ENCODE measurements around the gene KCNMA1.

KCNMA1 gene

DNA sequence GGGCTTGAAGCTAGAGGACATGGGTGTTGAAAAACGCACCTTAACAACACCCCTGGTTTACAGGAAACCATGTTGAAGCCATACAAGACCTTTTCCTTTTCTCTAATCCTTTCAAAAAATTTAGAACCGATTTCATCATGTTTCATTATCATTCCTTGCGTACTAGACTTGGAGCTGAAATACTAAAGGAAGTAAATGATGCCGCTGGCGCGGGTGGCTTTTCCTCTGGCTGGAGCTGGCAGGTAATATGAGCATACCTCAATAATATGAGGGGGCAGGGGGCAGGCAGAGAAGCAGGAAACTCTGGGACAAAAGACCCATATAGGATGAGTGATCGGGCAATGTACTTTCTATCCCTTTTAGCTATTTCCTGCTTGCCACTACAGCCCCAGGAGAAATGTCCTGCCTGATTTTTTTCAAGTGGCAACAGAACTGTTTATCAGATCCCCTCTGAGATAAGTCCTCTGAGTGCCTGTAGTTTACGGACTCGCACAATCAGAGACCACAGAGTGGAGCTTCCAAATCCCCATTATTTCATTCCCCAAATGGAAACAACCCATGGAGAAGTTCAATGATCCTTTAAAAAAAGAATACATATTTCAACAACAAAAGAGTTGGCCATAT, 450.1 kb downstream of the KCNMA1 start:
- no peak for DNase-seq (ENCODE audit: low read depth, low spot score)

- no peak for DNase-seq (ENCODE audit: low read depth, low spot score)
These were observed 450.7 kb downstream of the KCNMA1 start for GRCh38 chr10:77186936-77187335.

GRCh38 chr10:77185696-77186095, 451.9 kb downstream of the KCNMA1 start:
- no peak for DNase-seq (ENCODE audit: low read depth, low spot score)

DNA sequence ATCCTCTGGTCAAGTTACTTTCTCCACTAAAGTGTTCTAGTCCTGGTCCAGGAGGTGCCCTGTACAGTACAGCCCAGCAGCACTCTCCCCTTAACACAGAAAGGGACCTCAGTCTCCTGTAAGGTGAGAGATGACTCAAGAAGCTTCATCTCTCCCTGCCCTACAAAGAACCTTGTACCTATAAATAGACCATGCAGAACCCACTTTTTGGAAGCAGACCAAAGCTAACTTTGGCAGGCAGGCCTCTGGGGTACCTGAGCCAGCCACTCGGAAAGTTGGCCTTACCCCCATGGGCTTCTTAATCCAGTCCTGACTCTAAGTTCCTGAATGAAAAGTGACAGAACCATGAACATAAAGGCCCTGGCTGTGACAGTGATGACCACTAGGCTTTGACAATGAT, 454.8 kb downstream of the KCNMA1 start:
- no peak for DNase-seq (ENCODE audit: low read depth, low spot score)

DNA sequence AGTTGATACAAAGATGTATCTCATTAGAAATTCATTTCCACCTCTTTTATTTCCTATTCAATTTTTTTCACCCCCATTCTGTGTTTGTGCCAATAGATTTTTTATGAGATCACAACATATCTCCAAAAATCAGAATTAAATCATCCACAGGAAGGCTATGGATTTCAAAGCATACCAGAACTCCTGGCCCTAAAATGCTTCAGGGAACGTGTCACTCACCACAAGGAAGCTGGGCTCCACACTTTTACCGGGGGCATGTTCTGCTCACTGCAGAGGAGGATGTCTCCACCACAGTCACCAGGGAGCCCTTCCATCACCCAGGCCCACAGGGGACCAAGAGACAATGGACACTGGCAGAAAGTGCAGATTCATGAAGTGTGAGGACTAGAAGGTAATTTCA, 456.8 kb downstream of the KCNMA1 start:
- no peak for DNase-seq (ENCODE audit: low read depth, low spot score)

DNA sequence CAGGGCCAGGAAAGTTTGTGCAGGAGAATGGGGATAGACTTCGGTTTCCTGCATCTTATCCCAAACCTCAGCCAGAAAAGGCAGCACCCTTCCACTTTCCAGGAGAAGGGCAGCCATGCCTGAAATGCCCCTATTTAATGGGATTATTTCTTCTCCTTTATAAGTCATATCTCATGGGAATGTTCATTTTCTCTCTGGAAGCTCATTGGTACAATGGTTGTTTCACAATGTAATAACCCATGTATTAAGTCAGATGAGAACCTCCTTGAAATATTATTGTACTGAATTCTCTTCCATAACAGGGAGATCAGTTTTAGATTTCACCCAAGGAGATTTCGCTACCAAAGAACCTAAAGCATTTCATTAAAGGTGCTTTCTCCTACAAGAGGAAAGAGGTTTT, 457.5 kb downstream of the KCNMA1 start:
- DNase-seq (ENCODE audit: low read depth, low spot score) = no peak

GRCh38 chr10:77179015-77179695, 458.5 kb downstream of the KCNMA1 start:
- no peak for DNase-seq (ENCODE audit: low read depth, low spot score)

- DNase-seq (ENCODE audit: low read depth, low spot score) = no peak
These were observed 460.0 kb downstream of the KCNMA1 start for GRCh38 chr10:77177589-77177988.

DNA sequence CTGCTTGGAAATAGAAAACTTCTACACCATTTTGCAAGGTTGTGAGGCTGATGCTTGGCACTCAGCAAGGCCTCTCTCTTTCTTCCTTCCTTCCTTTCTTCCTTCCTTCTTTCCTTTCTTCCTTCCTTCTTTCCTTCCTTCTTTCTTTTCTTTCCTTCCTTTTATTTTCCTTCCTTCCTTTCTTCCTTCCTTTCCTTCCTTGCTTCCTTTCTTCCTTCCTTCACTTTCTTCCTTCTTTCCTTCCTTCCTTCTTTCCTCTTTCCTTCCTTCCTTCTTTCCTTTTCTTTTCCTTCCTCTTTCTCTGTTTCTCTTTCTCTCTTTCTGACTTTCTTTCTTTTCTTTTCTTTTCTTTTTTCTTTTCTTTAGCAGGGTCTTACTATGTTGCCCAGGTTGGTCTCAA, 460.4 kb downstream of the KCNMA1 start:
- DNase-seq (ENCODE audit: low read depth, low spot score) = no peak

GRCh38 chr10:77176232-77176631, 461.4 kb downstream of the KCNMA1 start:
- no peak for DNase-seq (ENCODE audit: low read depth, low spot score)

DNA sequence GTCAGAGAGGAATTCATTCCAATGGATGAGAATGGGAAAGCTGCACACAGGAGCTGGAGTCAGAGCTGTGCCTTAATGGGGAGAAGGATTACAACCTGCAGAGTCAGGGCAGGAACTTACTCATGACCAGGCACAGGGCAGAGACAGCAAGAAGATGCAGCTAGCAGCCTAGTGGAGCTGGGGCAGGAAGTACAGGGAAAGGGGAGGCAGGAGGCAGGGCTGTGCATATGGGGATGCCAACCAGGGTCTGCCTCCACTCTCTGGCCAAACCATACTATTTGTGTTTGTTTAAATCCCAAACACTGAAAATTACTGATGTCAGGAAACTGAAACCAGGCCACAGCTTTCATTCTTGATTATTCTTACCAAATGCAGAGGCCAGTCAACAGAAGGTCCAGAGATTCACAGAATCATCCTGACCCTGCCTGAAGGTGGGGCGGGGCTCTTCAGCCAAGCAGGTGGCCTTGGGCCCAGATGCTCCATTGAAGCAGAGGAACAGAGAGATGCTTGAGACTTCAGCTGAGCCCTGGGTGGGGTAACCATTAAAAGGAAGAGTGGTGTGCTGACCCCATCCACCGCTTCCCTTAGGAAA, 461.9 kb downstream of the KCNMA1 start:
- no peak for DNase-seq (ENCODE audit: low read depth, low spot score)

- DNase-seq (ENCODE audit: low read depth, low spot score) = peak; percentile 86
These were observed 463.8 kb downstream of the KCNMA1 start for GRCh38 chr10:77173615-77174461.

DNA sequence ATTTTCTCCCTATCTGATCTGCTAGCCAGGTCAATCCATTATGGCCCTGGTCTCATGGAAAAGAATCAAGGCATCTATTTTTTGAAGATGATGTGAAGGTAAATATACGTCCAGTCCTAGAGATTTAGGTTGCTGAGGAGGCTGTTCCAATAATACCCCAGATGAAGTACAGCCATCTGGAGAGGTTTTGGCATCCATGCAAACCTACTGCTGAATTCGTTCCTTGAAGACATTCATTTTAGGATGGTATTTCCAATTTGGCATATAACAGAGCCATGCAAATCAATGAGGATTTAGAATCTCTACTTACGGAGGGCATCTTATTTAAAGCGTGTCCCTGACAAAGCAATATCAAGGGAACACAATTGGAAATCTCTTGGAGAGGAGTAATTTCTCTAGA, 465.5 kb downstream of the KCNMA1 start:
- no peak for DNase-seq (ENCODE audit: low read depth, low spot score)

DNA sequence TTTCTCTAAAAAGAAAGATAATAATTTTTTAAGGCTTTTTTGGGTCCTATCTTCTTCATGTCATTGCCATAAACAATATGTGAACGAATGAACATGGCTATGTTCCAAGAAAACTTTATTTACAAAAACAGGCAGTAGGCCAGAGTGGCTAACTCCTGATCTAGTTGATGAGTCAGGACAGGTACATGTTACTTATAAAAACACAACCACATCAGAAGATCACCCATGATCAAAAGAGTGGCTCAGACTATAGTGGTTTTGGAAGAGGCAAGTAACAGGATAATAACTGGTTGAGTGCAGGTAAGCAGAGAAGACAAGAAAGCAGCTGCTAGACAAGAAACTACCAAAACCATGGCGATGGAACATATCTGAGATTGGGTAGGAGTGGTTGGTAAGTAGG, 468.7 kb downstream of the KCNMA1 start:
- no peak for DNase-seq (ENCODE audit: low read depth, low spot score)

DNA sequence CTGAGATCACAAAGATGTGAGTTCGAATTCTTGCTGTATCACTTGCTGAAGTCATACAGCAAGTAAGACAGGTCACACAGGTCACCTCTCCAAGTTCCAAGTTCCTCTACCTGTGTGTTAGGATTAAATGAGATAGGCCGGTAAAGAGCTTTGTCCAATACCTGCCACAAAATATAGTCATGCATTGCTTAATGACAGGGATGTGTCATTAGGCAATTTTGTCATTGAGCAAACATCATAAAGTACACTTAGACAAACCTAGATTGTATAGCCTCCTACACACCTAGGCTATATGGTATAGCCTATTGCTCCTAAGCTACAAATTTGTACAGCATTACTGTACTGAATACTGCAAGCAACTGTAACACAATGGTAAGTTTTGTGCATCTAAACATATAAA, 469.4 kb downstream of the KCNMA1 start:
- no peak for DNase-seq (ENCODE audit: low read depth, low spot score)

DNA sequence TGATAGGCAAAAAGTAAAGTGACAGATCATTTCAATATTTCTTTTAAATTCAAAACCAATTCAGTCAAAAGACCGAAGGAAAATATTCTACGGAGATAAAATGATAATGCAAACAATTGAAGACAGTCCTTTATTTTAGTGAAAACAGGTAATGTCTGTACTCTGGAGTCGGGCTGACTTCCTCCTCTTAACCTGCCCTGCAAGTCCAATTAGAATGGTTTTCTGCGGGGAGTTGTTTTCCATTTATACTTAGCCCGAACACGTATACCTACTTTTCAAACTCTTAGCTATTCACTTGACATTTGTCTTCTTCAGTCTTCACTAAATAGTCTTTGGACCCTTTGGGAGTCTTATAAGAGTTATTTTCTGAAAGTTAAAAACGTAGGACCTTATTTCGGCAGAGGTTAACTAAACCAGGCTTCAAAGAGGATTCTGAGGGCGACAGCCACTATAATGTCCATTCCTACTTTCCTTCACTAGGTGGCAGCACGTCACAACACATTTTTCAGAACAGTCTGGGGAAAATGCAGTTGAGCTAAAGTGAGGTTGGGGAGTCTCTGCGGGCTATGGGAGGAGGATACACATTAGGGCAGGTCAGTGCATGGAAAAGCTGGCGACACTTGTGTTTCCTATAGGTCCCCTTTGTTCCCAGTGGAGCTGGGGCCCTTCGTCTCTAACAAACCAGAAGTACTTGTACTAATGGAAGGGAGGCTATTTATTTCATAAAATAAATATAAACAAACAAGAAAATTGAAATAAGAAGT, 472.0 kb downstream of the KCNMA1 start:
- peak; percentile 71 for DNase-seq (ENCODE audit: low read depth, low spot score)

DNA sequence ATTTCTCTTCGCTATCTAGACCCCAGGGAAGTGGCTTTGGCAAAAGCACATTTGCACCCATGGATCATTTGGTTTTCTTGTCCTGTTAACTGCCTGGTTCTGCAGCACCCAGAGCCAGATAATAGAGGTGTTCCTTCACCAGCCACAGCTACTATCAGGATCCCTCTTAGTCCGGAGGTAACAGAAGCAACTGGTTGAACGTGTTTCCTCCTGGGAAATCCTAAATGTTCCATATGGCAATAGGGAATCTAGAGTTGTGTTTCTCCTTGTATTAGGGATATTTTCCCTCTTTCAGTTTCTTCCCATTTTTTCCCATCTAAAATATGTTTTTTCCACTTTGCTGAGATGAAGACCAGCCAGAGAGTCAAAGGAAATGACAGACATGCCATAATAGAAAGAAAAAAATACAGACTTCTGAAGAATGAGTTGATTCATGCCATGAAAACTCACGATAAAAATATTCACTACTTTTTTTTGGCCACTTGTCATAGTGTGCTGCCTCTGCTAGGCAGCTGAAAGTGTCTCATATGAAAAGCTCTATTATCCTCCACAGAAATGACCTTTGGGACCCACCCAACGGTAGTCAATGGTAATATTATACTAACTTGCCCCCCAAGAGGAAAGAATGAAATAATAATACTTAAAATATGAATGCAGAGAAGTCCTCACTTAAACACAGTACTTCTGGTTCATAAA, 472.8 kb downstream of the KCNMA1 start:
- no peak for DNase-seq (ENCODE audit: low read depth, low spot score)

DNA sequence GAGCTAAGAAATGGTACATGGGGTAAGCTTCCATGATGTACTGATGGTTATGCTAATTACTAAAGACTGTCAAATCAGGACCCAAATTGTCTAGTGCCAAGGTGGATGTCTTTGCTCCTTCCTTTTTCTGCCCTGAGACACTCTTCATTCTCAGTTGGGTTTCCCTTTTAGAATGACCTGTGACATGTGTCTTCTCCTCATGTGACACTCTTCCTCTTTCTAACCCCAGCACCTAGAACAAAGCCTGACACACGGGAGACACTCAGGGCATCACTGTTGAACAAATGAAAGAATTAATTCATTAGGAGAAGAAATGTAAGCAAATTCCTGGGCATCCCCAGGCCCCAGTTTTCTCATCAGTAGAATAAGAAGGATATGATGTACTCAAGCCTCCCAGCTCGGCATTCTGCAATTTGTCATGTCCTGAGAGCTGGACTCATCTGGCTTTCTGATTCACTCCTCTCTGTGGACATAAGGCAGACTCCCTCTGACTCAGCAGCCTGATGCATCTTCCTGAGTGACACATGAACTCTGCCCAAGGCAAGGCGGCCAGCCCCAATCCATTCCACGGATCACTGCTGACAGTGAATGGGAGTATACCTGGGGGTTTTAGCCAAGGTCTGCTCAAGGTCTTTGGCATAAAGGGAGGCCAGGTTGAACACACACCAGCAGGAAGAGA, 473.8 kb downstream of the KCNMA1 start:
- DNase-seq (ENCODE audit: low read depth, low spot score) = peak; percentile 70

DNA sequence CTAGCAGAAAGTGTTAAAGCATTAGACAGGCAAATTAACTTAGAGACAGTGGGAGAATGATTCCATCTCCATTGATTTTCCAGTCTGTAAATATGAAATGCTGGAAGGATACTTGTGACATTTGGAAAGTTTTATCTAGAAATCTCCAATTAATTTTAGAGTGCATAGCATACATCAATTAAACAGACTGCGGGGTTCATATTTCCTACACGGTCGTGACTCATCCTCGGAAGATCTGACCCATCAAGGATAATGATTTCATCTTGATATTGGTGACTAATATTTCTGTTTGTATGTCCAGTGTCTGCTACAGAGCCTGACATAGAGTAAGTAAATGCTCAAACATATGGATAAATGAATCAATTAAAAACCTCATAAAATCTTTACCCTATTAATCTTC, 474.9 kb downstream of the KCNMA1 start:
- no peak for DNase-seq (ENCODE audit: low read depth, low spot score)

DNA sequence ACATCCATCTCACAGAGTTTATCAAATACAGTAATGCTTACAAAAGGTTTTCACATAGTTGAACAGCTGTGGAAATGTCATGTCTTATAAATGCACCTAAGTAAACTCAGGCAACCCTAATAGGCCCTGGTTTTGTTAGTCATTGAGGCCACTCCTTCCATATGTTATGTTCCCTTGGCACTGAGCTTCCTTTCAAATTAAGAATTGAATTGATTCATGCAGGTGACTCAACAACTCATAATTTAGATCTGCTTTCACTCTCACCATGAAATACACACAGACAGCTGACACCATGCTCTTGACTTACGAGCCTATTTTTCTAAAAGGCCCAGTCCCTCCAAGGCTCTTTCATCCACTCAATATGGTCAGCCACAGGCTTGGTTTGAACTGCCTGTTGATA, 476.9 kb downstream of the KCNMA1 start:
- DNase-seq (ENCODE audit: low read depth, low spot score) = no peak

All from ELF-1 (cell line).